LNCAP (cell line): ENCODE data around the gene ZFP30.

ENCODE experiments used
- CTCF ChIP-seq: fragments of 450-650 bp; IDR thresholded peaks from 2 replicates; pipeline ENCODE4 v1.5.1; 2017; ENCODE audit warnings: mild to moderate bottlenecking

ZFP30 gene

DNA sequence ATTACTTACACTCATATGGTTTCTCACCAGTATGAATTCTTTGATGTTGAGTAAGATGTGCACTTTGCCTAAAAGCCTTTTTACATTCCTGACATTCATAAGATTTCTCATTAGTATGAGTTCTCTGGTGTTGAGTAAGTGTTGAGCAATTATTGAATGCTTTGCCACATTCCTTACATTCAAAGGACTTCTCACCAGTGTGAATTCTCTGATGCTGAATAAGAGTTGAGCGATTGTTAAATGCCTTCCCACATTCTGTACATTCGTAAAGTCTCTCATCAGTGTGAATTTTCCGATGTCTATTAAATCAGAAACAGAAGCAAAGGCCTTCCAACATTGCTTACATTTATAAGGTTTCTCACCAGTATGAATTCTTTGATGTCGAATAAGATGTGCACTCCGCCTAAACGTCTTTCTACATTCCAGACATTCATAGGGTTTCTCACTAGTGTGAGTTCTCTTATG is 14.2 kb upstream of the ZFP30 start:
- TF ChIP-seq CTCF: no peak

GRCh38 chr19:37655689-37656371 is 565 bp upstream of the ZFP30 start:
- TF ChIP-seq CTCF: no peak

GRCh38 chr19:37654629-37655300 is 500 bp downstream of the ZFP30 start:
- TF ChIP-seq CTCF: no peak

- no peak for TF ChIP-seq CTCF
Measured at GRCh38 chr19:37654118-37654517, 1.1 kb downstream of the ZFP30 start.

GRCh38 chr19:37635076-37636056 is 19.9 kb downstream of the ZFP30 start:
- TF ChIP-seq CTCF: no peak

DNA sequence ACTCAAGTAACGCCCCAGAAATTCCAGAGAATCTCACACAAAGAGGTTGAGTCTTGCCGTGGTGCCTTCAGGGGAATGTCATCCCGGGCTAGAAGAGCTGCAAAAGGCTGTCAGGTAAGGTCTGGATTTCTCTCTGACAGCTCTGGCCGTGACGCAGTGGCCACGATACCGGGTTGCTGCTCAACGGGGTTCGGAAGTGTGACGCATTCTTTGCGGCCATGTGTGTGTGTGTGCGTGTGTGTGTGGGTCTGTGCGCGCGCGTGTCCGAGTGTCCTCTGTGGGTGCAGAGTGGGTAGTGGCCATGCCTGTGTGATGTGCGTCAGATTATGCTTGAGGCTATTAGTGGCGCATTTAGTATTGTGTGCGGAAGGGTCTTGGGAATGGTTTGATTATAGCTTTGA is 60.3 kb downstream of the ZFP30 start:
- TF ChIP-seq CTCF: no peak

GRCh38 chr19:37594304-37594981 is 60.8 kb downstream of the ZFP30 start, which contains the start of the genes ZNF540 and ZNF571:
Gene ZNF540 (plus strand): TSS chr19:37594876. CDS start chr19:37598448, 3,572 bp downstream.
Gene ZNF571 (minus strand): TSS chr19:37594792. CDS start chr19:37586676, 8,116 bp downstream.
- no peak for TF ChIP-seq CTCF
